ENCODE data around the gene EPDR1. TPM values are rescaled to one million over a fixed set of nuclear protein-coding genes. Genes with fewer than 3 reads are reported as not detected.

The EPDR1 gene
- total RNA-seq, 1 experiment from 2014 or later, result 24.6 TPM

DNA sequence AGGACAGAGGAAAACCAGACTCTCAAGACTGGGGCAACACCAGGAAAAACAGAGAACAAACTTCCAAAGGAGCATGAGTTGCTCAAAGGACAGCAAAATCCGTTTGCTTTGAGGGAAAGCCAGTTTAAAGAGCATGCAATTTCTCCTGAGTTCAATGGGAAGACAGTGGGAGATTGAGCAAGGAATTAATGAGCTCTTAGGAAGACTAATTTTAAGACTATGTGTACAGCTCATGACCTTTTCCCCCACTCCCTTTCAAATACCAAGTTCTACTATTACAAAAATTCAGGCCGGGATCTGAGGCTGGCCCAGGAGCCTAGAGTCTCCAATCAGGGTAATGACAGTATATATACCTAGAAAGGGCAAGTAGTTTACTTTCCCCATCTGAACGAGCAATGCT lies 79.2 kb downstream of the EPDR1 start:
- BruUV-seq (replicated peaks), result no TSS peak
- Histone ChIP-seq H3K4me3 (ENCODE audit: low read depth, low read length, poor library complexity, severe bottlenecking) (no peak overlapping the region), H3K27me3 (replicated peaks; ENCODE audit: insufficient read depth, low read depth, low read length, poor library complexity) (no peaks in the 10 kb centered on the region), H3K9me3 (ENCODE audit: low read depth, low read length, poor library complexity, severe bottlenecking) (no peaks in the 10 kb centered on the region), H3K4me1 (ENCODE audit: insufficient read depth, low read length, poor library complexity, severe bottlenecking) (no peaks in the 10 kb centered on the region), H3K36me3 (ENCODE audit: insufficient read depth, low read length, poor library complexity, severe bottlenecking) (no peaks in the 10 kb centered on the region), H3K27ac (ENCODE audit: low read depth, low read length, poor library complexity, severe bottlenecking) (no peak overlapping the region)
- no peak for DNase-seq (ENCODE audit: low spot score)
- ChIA-PET POLR2A (ENCODE audit: low non-redundant PET) (no interaction called here), CTCF (no interaction called here)
- intact Hi-C loops (cut with micrococcal nuclease; ENCODE audit: unreplicated experiment), result no loop called here
- TF ChIP-seq, protein P1, sequence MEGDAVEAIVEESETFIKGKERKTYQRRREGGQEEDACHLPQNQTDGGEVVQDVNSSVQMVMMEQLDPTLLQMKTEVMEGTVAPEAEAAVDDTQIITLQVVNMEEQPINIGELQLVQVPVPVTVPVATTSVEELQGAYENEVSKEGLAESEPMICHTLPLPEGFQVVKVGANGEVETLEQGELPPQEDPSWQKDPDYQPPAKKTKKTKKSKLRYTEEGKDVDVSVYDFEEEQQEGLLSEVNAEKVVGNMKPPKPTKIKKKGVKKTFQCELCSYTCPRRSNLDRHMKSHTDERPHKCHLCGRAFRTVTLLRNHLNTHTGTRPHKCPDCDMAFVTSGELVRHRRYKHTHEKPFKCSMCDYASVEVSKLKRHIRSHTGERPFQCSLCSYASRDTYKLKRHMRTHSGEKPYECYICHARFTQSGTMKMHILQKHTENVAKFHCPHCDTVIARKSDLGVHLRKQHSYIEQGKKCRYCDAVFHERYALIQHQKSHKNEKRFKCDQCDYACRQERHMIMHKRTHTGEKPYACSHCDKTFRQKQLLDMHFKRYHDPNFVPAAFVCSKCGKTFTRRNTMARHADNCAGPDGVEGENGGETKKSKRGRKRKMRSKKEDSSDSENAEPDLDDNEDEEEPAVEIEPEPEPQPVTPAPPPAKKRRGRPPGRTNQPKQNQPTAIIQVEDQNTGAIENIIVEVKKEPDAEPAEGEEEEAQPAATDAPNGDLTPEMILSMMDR (conservative IDR thresholded peaks at IDR 0.05; ENCODE audit: low read depth, low read length), result no peak
- TF ChIP-seq EZH2 (IDR thresholded peaks at IDR 0.05; ENCODE audit: borderline replicate concordance, low read depth, low read length, poor library complexity, severe bottlenecking), result no peak

DNA sequence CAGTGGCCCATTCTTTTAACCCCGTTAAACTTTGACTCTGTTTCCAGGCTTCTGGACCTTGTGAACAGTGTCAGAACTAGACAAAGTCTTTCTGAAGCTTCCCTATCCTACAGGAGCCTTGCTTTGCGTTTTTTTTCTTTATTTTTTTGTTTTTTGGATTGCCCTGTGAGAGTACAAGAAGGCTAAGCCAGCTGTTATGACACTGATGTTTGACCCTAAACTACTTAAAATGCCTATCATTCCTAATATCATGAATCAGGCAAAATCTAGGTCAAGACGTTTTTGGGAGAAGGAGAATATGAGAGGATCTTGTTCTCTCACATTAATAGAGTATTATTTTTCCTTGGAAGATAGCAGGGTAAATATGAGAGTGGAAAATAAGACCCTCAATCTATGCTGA lies 79.8 kb downstream of the EPDR1 start:
- H3K27me3 ChIP-seq (replicated peaks; ENCODE audit: insufficient read depth, low read depth, low read length, poor library complexity), result no peaks in the 10 kb centered on the region
- H3K9me3 ChIP-seq (ENCODE audit: low read depth, low read length, poor library complexity, severe bottlenecking), result no peaks in the 10 kb centered on the region
- POLR2A ChIA-PET (ENCODE audit: low non-redundant PET), result no interaction called here
- H3K4me1 ChIP-seq (ENCODE audit: insufficient read depth, low read length, poor library complexity, severe bottlenecking), result no peaks in the 10 kb centered on the region
- TF ChIP-seq, protein P1 (conservative IDR thresholded peaks at IDR 0.05; ENCODE audit: low read depth, low read length), result no peak
- TF ChIP-seq EZH2 (IDR thresholded peaks at IDR 0.05; ENCODE audit: borderline replicate concordance, low read depth, low read length, poor library complexity, severe bottlenecking), result no peak
- intact Hi-C loops (cut with micrococcal nuclease; ENCODE audit: unreplicated experiment), result no loop called here
- no peaks in the 10 kb centered on the region for H3K36me3 ChIP-seq (ENCODE audit: insufficient read depth, low read length, poor library complexity, severe bottlenecking)
- no TSS peak for BruUV-seq (replicated peaks)
- no peak for DNase-seq (ENCODE audit: low spot score)
- H3K27ac ChIP-seq (ENCODE audit: low read depth, low read length, poor library complexity, severe bottlenecking), result no peak overlapping the region
- CTCF ChIA-PET, result no interaction called here
- no peak overlapping the region for H3K4me3 ChIP-seq (ENCODE audit: low read depth, low read length, poor library complexity, severe bottlenecking)

Other genes starting within 250 kb of the EPDR1 start
- not detected in 2 replicates for gene GPR141, start 236.9 kb upstream of the EPDR1 start, total RNA-seq (2021)
- gene NME8, start 72.0 kb upstream of the EPDR1 start, total RNA-seq (2021), result not detected in 2 replicates
- gene SFRP4, start 3.8 kb upstream of the EPDR1 start, total RNA-seq (2021), result not detected in 2 replicates